SK-N-SH (cell line): ENCODE results near the gene GRB7. TPM values are rescaled to one million over a fixed set of nuclear protein-coding genes. Genes with fewer than 3 reads are reported as not detected.

ENCODE experiments used
- CTCF ChIA-PET: fragments of 300-600, 350-600 bp; formaldehyde crosslinking; extraction: SDS; loops from one replicate; lab custom pipeline; 2021; lab: Yijun Ruan, JAX
- POLR2A ChIA-PET: fragments of 350-600 bp; sonication (Branson Sonifier 250); formaldehyde crosslinking; extraction: SDS; loops from one replicate; lab custom pipeline; 2020; ENCODE audit warnings: antibody characterized with exemption, inconsistent platforms; lab: Yijun Ruan, JAX
- DNase-seq: peaks from one replicate; pipeline ENCODE4 v3.0.0; 2012
- H2AFZ ChIP-seq: fragments of 200-600 bp; sonication (generic); 2 replicates; pipeline ENCODE4 v1.8.1; 2016; ENCODE audit warnings: antibody characterized with exemption, mild to moderate bottlenecking, low read depth
- H3F3A ChIP-seq: fragments of 200-600 bp; sonication (generic); replicated peaks from 2 replicates; pipeline ENCODE3; 2016; ENCODE audit warnings: antibody characterized with exemption, mild to moderate bottlenecking; ENCODE audit not compliant: insufficient read depth
- H3K27ac ChIP-seq, 2 experiments: fragments of 200-500 bp in 1 of 2; fragments of 200-600 bp in 1 of 2; sonication (Bioruptor generic) in 1 of 2; sonication (generic), shearing (Covaris generic) in 1 of 2; 2 replicates each; pipeline versions ENCODE4 v1.5.1 to v1.6.1; 2014 to 2016; ENCODE audit warnings: low read depth in 2 of 2, inconsistent platforms in 1 of 2, low read length in 1 of 2, mild to moderate bottlenecking in 1 of 2, mixed read lengths in 1 of 2
- H3K27me3 ChIP-seq: fragments of 200-600 bp; sonication (generic), shearing (Covaris generic); 2 replicates; pipeline ENCODE4 v1.6.1; 2016; ENCODE audit warnings: mixed run types; ENCODE audit not compliant: insufficient read depth
- H3K36me3 ChIP-seq, 2 experiments: fragments of 200-500 bp in 1 of 2; fragments of 200-600 bp in 1 of 2; sonication (Bioruptor generic) in 1 of 2; sonication (generic) in 1 of 2; replicated peaks in 1 of 2; 2 replicates each; pipeline versions ENCODE3 to v1.5.1; 2014 to 2016; ENCODE audit warnings: low read length in 1 of 2, mild to moderate bottlenecking in 1 of 2; ENCODE audit not compliant: insufficient read depth in 2 of 2, control insufficient read depth in 1 of 2
- H3K4me1 ChIP-seq, 2 experiments: fragments of 200-500 bp in 1 of 2; fragments of 200-600 bp in 1 of 2; sonication (Bioruptor generic) in 1 of 2; sonication (generic), shearing (Covaris generic) in 1 of 2; 2 replicates each; pipeline versions ENCODE4 v1.5.1 to v1.6.1; 2014 to 2016; ENCODE audit warnings: low read depth in 1 of 2, low read length in 1 of 2, mixed run types in 1 of 2; ENCODE audit not compliant: insufficient read depth in 2 of 2, control insufficient read depth in 1 of 2
- H3K4me2 ChIP-seq: fragments of 200-600 bp; sonication (generic), shearing (Covaris generic); 2 replicates; pipeline ENCODE4 v1.6.1; 2017; ENCODE audit warnings: mixed run types
- H3K4me3 ChIP-seq, 2 experiments: fragments of 200-500 bp in 1 of 2; fragments of 200-600 bp in 1 of 2; sonication (Bioruptor generic) in 1 of 2; sonication (generic), shearing (Covaris generic) in 1 of 2; 2 replicates each; pipeline versions ENCODE4 v1.5.1 to v1.8.1; 2014 to 2016; ENCODE audit warnings: low read depth in 2 of 2, inconsistent platforms in 1 of 2, low read length in 1 of 2, mild to moderate bottlenecking in 1 of 2, mixed read lengths in 1 of 2, moderate library complexity in 1 of 2
- H3K79me2 ChIP-seq: fragments of 200-600 bp; sonication (generic); 2 replicates; pipeline ENCODE4 v1.8.1; 2017; ENCODE audit warnings: mild to moderate bottlenecking; ENCODE audit not compliant: insufficient read depth
- H3K9ac ChIP-seq: fragments of 200-600 bp; sonication (generic); 2 replicates; pipeline ENCODE4 v1.6.1; 2017; ENCODE audit warnings: mixed run types
- H3K9me2 ChIP-seq: fragments of 200-600 bp; sonication (generic); 2 replicates; pipeline ENCODE4 v1.6.1; 2017; ENCODE audit warnings: mixed run types
- H3K9me3 ChIP-seq: fragments of 200-600 bp; sonication (generic); 2 replicates; pipeline ENCODE4 v1.6.1; 2017; ENCODE audit warnings: mixed run types, mild to moderate bottlenecking, moderate library complexity
- H4K20me1 ChIP-seq: fragments of 200-600 bp; sonication (generic); 2 replicates; pipeline ENCODE4 v1.6.1; 2017; ENCODE audit warnings: mild to moderate bottlenecking, mixed run types; ENCODE audit not compliant: insufficient read depth
- CHD2 ChIP-seq: fragments of 150-350 bp; IDR thresholded peaks from 2 replicates; pipeline ENCODE4 v1.6.1; 2018; ENCODE audit warnings: low read length; ENCODE audit not compliant: partially characterized antibody
- CTCF ChIP-seq: fragments of 200-600 bp; sonication (generic); IDR thresholded peaks from 2 replicates; pipeline ENCODE4 v1.6.1; 2017; ENCODE audit warnings: antibody characterized with exemption, mild to moderate bottlenecking, moderate library complexity
- ELF1 ChIP-seq: IDR thresholded peaks from 2 replicates; pipeline ENCODE4 v1.4.0; 2012
- EP300 ChIP-seq, 2 experiments: IDR thresholded peaks; 2 replicates each; pipeline versions ENCODE4 v1.4.0 to v1.6.1; 2012; ENCODE audit warnings: borderline replicate concordance in 1 of 2, low read depth in 1 of 2, low read length in 1 of 2
- FOSL2 ChIP-seq: IDR thresholded peaks from 2 replicates; pipeline ENCODE4 v1.4.0; 2012; ENCODE audit warnings: low read depth, mild to moderate bottlenecking, moderate library complexity, borderline replicate concordance
- GABPA ChIP-seq: IDR thresholded peaks from 2 replicates; pipeline ENCODE4 v1.4.0; 2012; ENCODE audit warnings: low read depth, mild to moderate bottlenecking
- GATA2 ChIP-seq: sonication (generic); formaldehyde crosslinking; IDR thresholded peaks from 2 replicates; pipeline ENCODE4 v1.5.0; 2020; ENCODE audit warnings: mild to moderate bottlenecking, missing genetic modification reagents
- IRF3 ChIP-seq: fragments of 150-350 bp; IDR thresholded peaks from 2 replicates; pipeline ENCODE4 v1.6.1; 2016; ENCODE audit warnings: mild to moderate bottlenecking, low read depth, low read length
- JUND ChIP-seq: IDR thresholded peaks from 2 replicates; pipeline ENCODE4 v1.4.0; 2012
- MAX ChIP-seq: IDR thresholded peaks from 2 replicates; pipeline ENCODE4 v1.4.0; 2012; ENCODE audit warnings: low read depth
- NFIC ChIP-seq: IDR thresholded peaks from 2 replicates; pipeline ENCODE4 v1.4.0; 2012; ENCODE audit warnings: borderline replicate concordance
- PBX3 ChIP-seq: IDR thresholded peaks from 2 replicates; pipeline ENCODE4; 2012
- POLR2AphosphoS5 ChIP-seq: IDR thresholded peaks from 2 replicates; pipeline ENCODE4 v1.6.1; 2012; ENCODE audit warnings: low read depth, low read length
- RCOR1 ChIP-seq: fragments of 150-350 bp; IDR thresholded peaks from 2 replicates; pipeline ENCODE4 v1.6.1; 2017; ENCODE audit warnings: antibody characterized with exemption, low read length
- SMC3 ChIP-seq: IDR thresholded peaks from 2 replicates; pipeline ENCODE4 v1.6.1; 2012; ENCODE audit warnings: low read depth, low read length, improper control_type of control experiment
- TAF1 ChIP-seq: IDR thresholded peaks from 2 replicates; pipeline ENCODE4 v1.6.1; 2012; ENCODE audit warnings: low read depth, mild to moderate bottlenecking, low read length, moderate library complexity, borderline replicate concordance
- TEAD4 ChIP-seq: IDR thresholded peaks from 2 replicates; pipeline ENCODE4 v1.4.0; 2012; ENCODE audit warnings: mild to moderate bottlenecking, borderline replicate concordance; ENCODE audit not compliant: insufficient read depth
- USF2 ChIP-seq: fragments of 150-350 bp; IDR thresholded peaks from 2 replicates; pipeline ENCODE4 v1.6.1; 2017; ENCODE audit warnings: antibody characterized with exemption, low read length, low read depth, borderline replicate concordance
- YY1 ChIP-seq: IDR thresholded peaks from 2 replicates; pipeline ENCODE4 v1.4.0; 2012; ENCODE audit warnings: low read depth, mild to moderate bottlenecking
- ZBTB33 ChIP-seq: IDR thresholded peaks from 2 replicates; pipeline ENCODE4 v1.4.0; 2012; ENCODE audit warnings: low read depth, borderline replicate concordance
- WGBS: methylation state at CpG from one replicate; pipeline ENCODE4 v1.1.6; 2017; ENCODE audit warnings: low lambda C conversion rate; 5-methylcytosine and 5-hydroxymethylcytosine counted together
- polyA plus RNA-seq, 3 experiments: library from polyadenylated mRNA; depleted of rRNA; stranded (reverse); fragments of >200 nt; gene quantifications; 2 replicates each; pipeline ENCODE4 v1.2.3, GENCODE V29; 2012

Gene GRB7
- polyA plus RNA-seq, 1 of the 3 experiments (the other 2 are of a cell fraction) = not detected

- Histone ChIP-seq H3K4me3 (no peak overlapping the region), H3K4me2 (no peak overlapping the region), H2AFZ (no peak overlapping the region), H3K27ac (no peak overlapping the region), H3K79me2 (no peaks in the 10 kb centered on the region), H3K9me3 (no peaks in the 10 kb centered on the region), H3K9ac (no peak overlapping the region), H4K20me1 (no peaks in the 10 kb centered on the region), H3K4me1 (no peaks in the 10 kb centered on the region), H3K9me2 (no peaks in the 10 kb centered on the region), H3K27me3 (no peaks in the 10 kb centered on the region; the same call in 1 of the 2 replicates), H3F3A (no peaks in the 10 kb centered on the region), H3K36me3 (no peaks in the 10 kb centered on the region)
- ChIA-PET CTCF (no interaction called here), POLR2A (no interaction called here)
- DNase-seq = no peak
- 90% methylated on average over 6 of the region's 6 CpGs for WGBS
- TF ChIP-seq TAF1 = no peak
- no peak for TF ChIP-seq CHD2
- no peak for TF ChIP-seq GABPA
- no peak for TF ChIP-seq TEAD4
- no peak for TF ChIP-seq PBX3
- TF ChIP-seq IRF3 = no peak
- TF ChIP-seq USF2 = no peak
- no peak for TF ChIP-seq ZBTB33
- no peak for TF ChIP-seq SMC3
- no peak for TF ChIP-seq POLR2AphosphoS5
- TF ChIP-seq EP300 (IDR thresholded peaks at IDR 0.05; ENCODE audit: borderline replicate concordance in 1 of 2, low read depth in 1 of 2, low read length in 1 of 2) = no peak
- no peak for TF ChIP-seq NFIC
- no peak for TF ChIP-seq JUND
- TF ChIP-seq ELF1 = no peak
- TF ChIP-seq FOSL2 = no peak
- TF ChIP-seq MAX = no peak
- no peak for TF ChIP-seq CTCF
- TF ChIP-seq YY1 = no peak
- TF ChIP-seq RCOR1 = no peak
- no peak for TF ChIP-seq GATA2 (CRISPR knock-in tag)
Observed at GRCh38 chr17:39717660-39718059, 20.1 kb upstream of the GRB7 start.
